Renal pelvis (tissue), 4 donors: ENCODE measurements around the gene TNP1. TPM values are rescaled to one million over a fixed set of nuclear protein-coding genes. Genes with fewer than 3 reads are reported as not detected.

Experiments
- DNase-seq: peaks from one replicate; pipeline ENCODE4 v3.0.0-alpha.2; 2013
- polyA plus RNA-seq, 3 donors: library from polyadenylated mRNA; unstranded; fragments of 120-200 nt; gene quantifications; one replicate each; pipeline ENCODE4 v1.2.1, GENCODE V29; 2013; ENCODE audit not compliant: insufficient read length in 3 of 3

The TNP1 gene
- polyA plus RNA-seq, 3 donors = not detected

- DNase-seq = no peak
Measured at GRCh38 chr2:216842636-216843035, 17.2 kb downstream of the TNP1 start.

GRCh38 chr2:216839688-216840087 is 20.2 kb downstream of the TNP1 start:
- no peak for DNase-seq

- DNase-seq = peak; percentile 50
Measured at GRCh38 chr2:216838151-216838550, 21.7 kb downstream of the TNP1 start.

GRCh38 chr2:216837740-216838139 is 22.1 kb downstream of the TNP1 start:
- no peak for DNase-seq

- no peak for DNase-seq
Measured at GRCh38 chr2:216833061-216833460, 26.8 kb downstream of the TNP1 start.

- peak; percentile 24 for DNase-seq
Measured at GRCh38 chr2:216830346-216830745, 29.5 kb downstream of the TNP1 start.

- DNase-seq = no peak
Measured at GRCh38 chr2:216829533-216829932, 30.3 kb downstream of the TNP1 start.

- DNase-seq = no peak
Measured at GRCh38 chr2:216827073-216827720, 32.7 kb downstream of the TNP1 start.

- no peak for DNase-seq
Measured at GRCh38 chr2:216822470-216822869, 37.4 kb downstream of the TNP1 start.

- DNase-seq = no peak
Measured at GRCh38 chr2:216820709-216821108, 39.2 kb downstream of the TNP1 start.

GRCh38 chr2:216819766-216820165 is 40.1 kb downstream of the TNP1 start:
- no peak for DNase-seq

- no peak for DNase-seq
Measured at GRCh38 chr2:216819055-216819454, 40.8 kb downstream of the TNP1 start.

- DNase-seq = no peak
Measured at GRCh38 chr2:216810399-216811160, 49.3 kb downstream of the TNP1 start.

Other genes starting within 250 kb of the TNP1 start
- 100 to 1,000 TPM; 235 to 273 (median 243) TPM for gene IGFBP2, start 226.6 kb downstream of the TNP1 start, polyA plus RNA-seq
- 100 to 1,000 TPM; 267 to 355 (median 272) TPM for gene IGFBP5, start 164.5 kb downstream of the TNP1 start, polyA plus RNA-seq